Naive thymus-derived CD8-positive, alpha-beta T cell (primary cell): ENCODE data around the gene ABCA3. TPM values are rescaled to one million over a fixed set of nuclear protein-coding genes. Genes with fewer than 3 reads are reported as not detected.

Source experiments
- ATAC-seq, 2 donors: fragments of 150-1000 bp; cut with Tn5 transposase in 1 of 2; sonication (Bioruptor Pico), chemical (Tn5 transposase) in 1 of 2; 1 replicate in 1 of 2; 2 replicates in 1 of 2; pipeline ENCODE4 v1.10.0; 2021; ENCODE audit warnings: mild to moderate bottlenecking in 2 of 2, moderate library complexity in 2 of 2
- POLR2A ChIA-PET: fragments of 350-600 bp; sonication (Branson Sonifier 250); formaldehyde crosslinking; loops from one replicate; lab custom pipeline; 2021; ENCODE audit warnings: antibody characterized with exemption; lab: Charles Lee
- DNase-seq, 10 donors: peaks; one replicate each; pipeline versions ENCODE4 v3.0.0 to v3.0.0-alpha.2; 2020 to 2022
- H3K27ac Mint-ChIP-seq, 10 donors: one replicate each; pipeline ENCODE4 v1.8.0; 2020 to 2022; ENCODE audit warnings: mild to moderate bottlenecking in 10 of 10, mixed read lengths in 10 of 10, moderate library complexity in 4 of 10, inconsistent platforms in 1 of 10
- H3K27me3 Mint-ChIP-seq, 5 donors: one replicate each; pipeline ENCODE4 v1.8.0; 2021 to 2022; ENCODE audit warnings: mixed read lengths in 5 of 5
- H3K36me3 Mint-ChIP-seq, 3 donors: one replicate each; pipeline ENCODE4 v1.8.0; 2020 to 2022; ENCODE audit warnings: mixed read lengths in 3 of 3, mild to moderate bottlenecking in 2 of 3, inconsistent platforms in 1 of 3
- H3K4me1 Mint-ChIP-seq, 4 donors: one replicate each; pipeline ENCODE4 v1.8.0; 2021 to 2022; ENCODE audit warnings: mixed read lengths in 4 of 4
- H3K4me3 Mint-ChIP-seq, 10 donors: one replicate each; pipeline ENCODE4 v1.8.0; 2020 to 2022; ENCODE audit warnings: mild to moderate bottlenecking in 10 of 10, mixed read lengths in 10 of 10, moderate library complexity in 6 of 10, inconsistent platforms in 1 of 10
- H3K9me3 Mint-ChIP-seq, 9 donors: one replicate each; pipeline ENCODE4 v1.8.0; 2020 to 2022; ENCODE audit warnings: mixed read lengths in 9 of 9, mild to moderate bottlenecking in 3 of 9, inconsistent platforms in 1 of 9, moderate library complexity in 1 of 9
- polyA plus RNA-seq, 3 donors: library from polyadenylated mRNA; unstranded; fragments of 300-500 nt; fragmentation: Illumina TruSeq; gene quantifications; one replicate each; pipeline ENCODE4 v1.2.3, GENCODE V29; 2021
- total RNA-seq, 8 experiments: library from RNA in 2 of 8; stranded (reverse) in 2 of 8; gene quantifications; one replicate each; pipeline ENCODE4 v1.2.3 and lab custom pipeline; 2021 to 2026

Gene ABCA3
- total and polyA plus RNA-seq, 5 experiments from 2014 or later: 1.2 to 8.2 (median 2.2) TPM

- peaks cover 0 to 19% (median 11%) of the 10 kb centered on the region in 3 donors for H3K36me3 Mint-ChIP-seq
- peaks cover 0 to 3% (median 0%) of the 10 kb centered on the region in 4 donors for H3K4me1 Mint-ChIP-seq
- peaks cover 0 to 8% (median 0%) of the 10 kb centered on the region in 5 donors for H3K27me3 Mint-ChIP-seq
- H3K4me3 Mint-ChIP-seq: no peak overlapping the region
- DNase-seq (peak in 1 of 10 donors; percentile 46), ATAC-seq (no peak)
- POLR2A ChIA-PET: interaction anchor here (0.6 to 1.9 kb wide), 3 partner anchors 13 to 767 kb away, joined by 3 to 7 read pairs (median 3); partner anchors contain the start of genes ECI1 and TBC1D24
- H3K9me3 Mint-ChIP-seq: no peaks in the 10 kb centered on the region
- no peak overlapping the region for H3K27ac Mint-ChIP-seq
Measured at GRCh38 chr16:2238150-2238837, 102.2 kb downstream of the ABCA3 start.

- peaks cover 0 to 22% (median 14%) of the 10 kb centered on the region in 3 donors for H3K36me3 Mint-ChIP-seq
- H3K9me3 Mint-ChIP-seq: no peaks in the 10 kb centered on the region
- no peak overlapping the region for H3K27ac Mint-ChIP-seq
- DNase-seq: peak in 1 of 10 donors; percentile 47
- H3K4me1 Mint-ChIP-seq: peaks cover 0 to 3% (median 0%) of the 10 kb centered on the region in 4 donors
- ATAC-seq: no peak
- H3K4me3 Mint-ChIP-seq: peak overlapping the region in 1 of 10 donors; percentile 18
- POLR2A ChIA-PET: interaction anchor here (0.6 to 1.4 kb wide), 2 partner anchors 237 to 767 kb away, joined by 3 read pairs; partner anchors contain the start of gene TBC1D24
- peaks cover 0 to 8% (median 0%) of the 10 kb centered on the region in 5 donors for H3K27me3 Mint-ChIP-seq
Measured at GRCh38 chr16:2237493-2238149, 102.9 kb downstream of the ABCA3 start.

- no peak for ATAC-seq
- H3K36me3 Mint-ChIP-seq: peaks cover 0 to 21% (median 15%) of the 10 kb centered on the region in 3 donors
- POLR2A ChIA-PET: interaction anchor here (1.4 kb wide), 1 partner anchor 238 kb away, joined by 3 read pairs; the partner anchor contains the start of gene TBC1D24
Measured at GRCh38 chr16:2237102-2237482, 103.4 kb downstream of the ABCA3 start.

GRCh38 chr16:2236337-2237101, 104.0 kb downstream of the ABCA3 start, which contains the start of gene DNASE1L2:
Gene DNASE1L2, plus strand, starts transcription at chr16:2236444. Its CDS starts 373 bp downstream, at chr16:2236817.
- H3K4me1 Mint-ChIP-seq: peaks cover 0 to 3% (median 0%) of the 10 kb centered on the region in 4 donors
- ATAC-seq (peak in 1 of 2 donors; percentile 32), DNase-seq (peak in 1 of 10 donors; percentile 56)
- no peaks in the 10 kb centered on the region for H3K9me3 Mint-ChIP-seq
- peaks cover 0 to 8% (median 0%) of the 10 kb centered on the region in 5 donors for H3K27me3 Mint-ChIP-seq
- H3K27ac Mint-ChIP-seq: no peak within 1 kb of the TSS
- POLR2A ChIA-PET: interaction anchor here (0.6 to 1.3 kb wide), 3 partner anchors 11 to 859 kb away, joined by 3 to 7 read pairs (median 3); partner anchors contain the start of gene PGP
- H3K4me3 Mint-ChIP-seq: no peak within 1 kb of the TSS
- H3K36me3 Mint-ChIP-seq: peaks cover 0 to 27% (median 16%) of the 10 kb centered on the region in 3 donors

More at GRCh38 chr16:2237102-2237482, 103.4 kb downstream of the ABCA3 start:
- Mint-ChIP-seq H3K9me3 (no peaks in the 10 kb centered on the region), H3K27ac (no peak overlapping the region), H3K27me3 (peaks cover 0 to 8% (median 0%) of the 10 kb centered on the region in 5 donors), H3K4me3 (peak overlapping the region in 1 of 10 donors; percentile 18), H3K4me1 (peaks cover 0 to 3% (median 0%) of the 10 kb centered on the region in 4 donors)
- peak in 1 of 10 donors; percentile 55 for DNase-seq

GRCh38 chr16:2235695-2236336, 104.7 kb downstream of the ABCA3 start:
- peak in 1 of 10 donors; percentile 54 for DNase-seq
- Mint-ChIP-seq H3K27me3 (peaks cover 0 to 8% (median 0%) of the 10 kb centered on the region in 5 donors), H3K4me3 (no peak overlapping the region), H3K36me3 (peaks cover 0 to 34% (median 19%) of the 10 kb centered on the region in 3 donors), H3K4me1 (peaks cover 0 to 3% (median 0%) of the 10 kb centered on the region in 4 donors), H3K27ac (no peak overlapping the region), H3K9me3 (no peaks in the 10 kb centered on the region)
- POLR2A ChIA-PET: interaction anchor here (0.6 to 1.3 kb wide), 3 partner anchors 10 to 860 kb away, joined by 3 to 7 read pairs (median 3); partner anchors contain the start of gene PGP
- peak in 1 of 2 donors; percentile 13 for ATAC-seq

GRCh38 chr16:2235234-2235651, 105.3 kb downstream of the ABCA3 start:
- POLR2A ChIA-PET: interaction anchor here (1.3 kb wide), 1 partner anchor 10 kb away, joined by 7 read pairs; no protein-coding TSS in a partner anchor
- peaks cover 0 to 39% (median 19%) of the 10 kb centered on the region in 3 donors for H3K36me3 Mint-ChIP-seq

GRCh38 chr16:2234813-2235170, 105.7 kb downstream of the ABCA3 start:
- H3K4me3 Mint-ChIP-seq: no peak overlapping the region
- no peaks in the 10 kb centered on the region for H3K9me3 Mint-ChIP-seq
- H3K4me1 Mint-ChIP-seq: peaks cover 0 to 3% (median 0%) of the 10 kb centered on the region in 4 donors
- DNase-seq (no peak), ATAC-seq (no peak)
- H3K36me3 Mint-ChIP-seq: peaks cover 0 to 44% (median 23%) of the 10 kb centered on the region in 3 donors
- peaks cover 0 to 10% (median 0%) of the 10 kb centered on the region in 5 donors for H3K27me3 Mint-ChIP-seq
- H3K27ac Mint-ChIP-seq: no peak overlapping the region
- POLR2A ChIA-PET: no interaction called here

More at GRCh38 chr16:2235234-2235651, 105.3 kb downstream of the ABCA3 start:
- no peak for ATAC-seq
- peak in 1 of 10 donors; percentile 59 for DNase-seq
- no peak overlapping the region for H3K4me3 Mint-ChIP-seq
- no peaks in the 10 kb centered on the region for H3K9me3 Mint-ChIP-seq
- H3K27me3 Mint-ChIP-seq: peaks cover 0 to 8% (median 0%) of the 10 kb centered on the region in 5 donors
- H3K27ac Mint-ChIP-seq: no peak overlapping the region
- peaks cover 0 to 3% (median 0%) of the 10 kb centered on the region in 4 donors for H3K4me1 Mint-ChIP-seq

GRCh38 chr16:2233872-2234812, 106.4 kb downstream of the ABCA3 start:
- DNase-seq (no peak), ATAC-seq (no peak)
- Mint-ChIP-seq H3K4me1 (peaks cover 0 to 3% (median 0%) of the 10 kb centered on the region in 4 donors), H3K9me3 (no peaks in the 10 kb centered on the region), H3K4me3 (no peak overlapping the region), H3K36me3 (peaks cover 0 to 49% (median 27%) of the 10 kb centered on the region in 3 donors), H3K27me3 (peaks cover 0 to 10% (median 0%) of the 10 kb centered on the region in 5 donors), H3K27ac (no peak overlapping the region)
- POLR2A ChIA-PET: no interaction called here

GRCh38 chr16:2233046-2233775, 107.3 kb downstream of the ABCA3 start:
- DNase-seq (no peak), ATAC-seq (no peak)
- H3K4me1 Mint-ChIP-seq: peaks cover 0 to 3% (median 0%) of the 10 kb centered on the region in 4 donors
- H3K36me3 Mint-ChIP-seq: peaks cover 0 to 52% (median 28%) of the 10 kb centered on the region in 3 donors
- H3K27ac Mint-ChIP-seq: no peak overlapping the region
- POLR2A ChIA-PET: interaction anchor here (0.8 to 1.1 kb wide), 3 partner anchors 8 to 209 kb away, joined by 3 to 5 read pairs (median 3); partner anchors contain the start of gene PGP
- no peak overlapping the region for H3K4me3 Mint-ChIP-seq
- peaks cover 0 to 10% (median 0%) of the 10 kb centered on the region in 5 donors for H3K27me3 Mint-ChIP-seq
- no peaks in the 10 kb centered on the region for H3K9me3 Mint-ChIP-seq
